H1 (cell line): ENCODE measurements around the gene GNAQ. TPM values are rescaled to one million over a fixed set of nuclear protein-coding genes. Genes with fewer than 3 reads are reported as not detected.

Source experiments
- CTCF ChIA-PET: fragments of 300-600 bp; sonication (Branson Sonifier 250); formaldehyde crosslinking; loops from one replicate; lab custom pipeline; 2021; ENCODE audit not compliant: partially characterized antibody; lab: Charles Lee
- POLR2A ChIA-PET: fragments of 300-600 bp; sonication (Branson Sonifier 250); formaldehyde crosslinking; loops from one replicate; lab custom pipeline; 2021; ENCODE audit warnings: inconsistent platforms; ENCODE audit not compliant: partially characterized antibody; lab: Charles Lee
- DNase-seq, 2 experiments: peaks; one replicate each; pipeline versions ENCODE4 v3.0.0 to v3.0.0-alpha.2; 2010 to 2022; ENCODE audit warnings: low spot score in 2 of 2, low read depth in 1 of 2, mixed read lengths in 1 of 2
- FAIRE-seq: peaks from 2 replicates; lab custom pipeline; 2011; peaks lifted over from hg19 to GRCh38; lab: Jason Lieb, UNC
- H2AFZ ChIP-seq: 2 replicates; pipeline ENCODE4 v1.8.1; 2012; ENCODE audit warnings: low read length, inconsistent platforms
- H2AK5ac ChIP-seq: 2 replicates; pipeline ENCODE4 v1.6.1; 2013; ENCODE audit warnings: low read depth, low read length
- H2BK120ac ChIP-seq: replicated peaks from 2 replicates; pipeline ENCODE3; 2013; ENCODE audit warnings: low read depth, low read length, inconsistent platforms
- H2BK12ac ChIP-seq: 2 replicates; pipeline ENCODE4 v1.6.1; 2013; ENCODE audit warnings: low read depth, low read length
- H2BK15ac ChIP-seq: 2 replicates; pipeline ENCODE4 v1.6.1; 2013; ENCODE audit warnings: low read length
- H2BK20ac ChIP-seq: 2 replicates; pipeline ENCODE4 v1.6.1; 2013; ENCODE audit warnings: low read length
- H2BK5ac ChIP-seq: 2 replicates; pipeline ENCODE4 v1.6.1; 2013; ENCODE audit warnings: low read depth, low read length
- H3K14ac ChIP-seq: 2 replicates; pipeline ENCODE4 v1.6.1; 2013; ENCODE audit warnings: inconsistent platforms; ENCODE audit not compliant: insufficient read length
- H3K18ac ChIP-seq: 2 replicates; pipeline ENCODE4 v1.6.1; 2013; ENCODE audit warnings: low read length; ENCODE audit errors: extremely low read depth
- H3K23ac ChIP-seq: 2 replicates; pipeline ENCODE4 v1.6.1; 2013; ENCODE audit warnings: inconsistent platforms; ENCODE audit not compliant: insufficient read length
- H3K23me2 ChIP-seq: 2 replicates; pipeline ENCODE4 v1.6.1; 2013; ENCODE audit warnings: low read depth, low read length
- H3K27ac ChIP-seq: 2 replicates; pipeline ENCODE4 v1.6.1; 2011; ENCODE audit warnings: low read depth, low read length, inconsistent platforms
- H3K27me3 ChIP-seq, 4 experiments: replicated peaks in 1 of 4; 1 replicate in 1 of 4; 2 replicates in 3 of 4; pipeline versions ENCODE4 v1.6.1 to v1.8.1; 2011 to 2013; ENCODE audit warnings: low read length in 3 of 4, mild to moderate bottlenecking in 3 of 4, inconsistent platforms in 2 of 4, mixed read lengths in 2 of 4, moderate library complexity in 1 of 4; ENCODE audit not compliant: control insufficient read depth in 3 of 4, insufficient read depth in 3 of 4; ENCODE audit errors: extremely low read depth in 1 of 4
- H3K36me3 ChIP-seq, 4 experiments: 2 replicates each; pipeline versions ENCODE4 v1.6.1 to v1.8.1; 2011 to 2013; ENCODE audit warnings: mild to moderate bottlenecking in 4 of 4, low read length in 3 of 4, moderate library complexity in 2 of 4, control low read depth in 1 of 4, inconsistent platforms in 1 of 4; ENCODE audit not compliant: insufficient read depth in 4 of 4, control insufficient read depth in 2 of 4
- H3K4ac ChIP-seq: replicated peaks from 2 replicates; pipeline ENCODE3; 2013; ENCODE audit warnings: low read length, low read depth, mixed read lengths, inconsistent platforms; ENCODE audit not compliant: insufficient read length
- H3K4me1 ChIP-seq, 4 experiments: replicated peaks in 1 of 4; 1 replicate in 1 of 4; 2 replicates in 3 of 4; pipeline versions ENCODE4 v1.6.1 to v1.8.1; 2011 to 2013; ENCODE audit warnings: low read length in 3 of 4, inconsistent platforms in 2 of 4, mixed read lengths in 1 of 4; ENCODE audit not compliant: insufficient read depth in 4 of 4, control insufficient read depth in 3 of 4
- H3K4me2 ChIP-seq, 2 experiments: 2 replicates each; pipeline versions ENCODE4 v1.6.1 to v1.8.1; 2011 to 2013; ENCODE audit warnings: low read depth in 2 of 2, low read length in 2 of 2, control low read depth in 1 of 2, inconsistent platforms in 1 of 2, mild to moderate bottlenecking in 1 of 2; ENCODE audit not compliant: insufficient read depth in 1 of 2
- H3K4me3 ChIP-seq, 4 experiments: fragments of 200-600, 300-600 bp in 1 of 4; sonication (generic), shearing (Covaris generic), sonication (Bioruptor Twin) in 1 of 4; 2 replicates each; pipeline versions ENCODE4 v1.5.1 to v1.8.1; 2011 to 2016; ENCODE audit warnings: low read length in 4 of 4, low read depth in 3 of 4, control low read depth in 2 of 4, inconsistent platforms in 2 of 4, mild to moderate bottlenecking in 2 of 4, mixed read lengths in 1 of 4, moderate library complexity in 1 of 4; ENCODE audit not compliant: insufficient read depth in 2 of 4; ENCODE audit errors: extremely low read depth in 1 of 4
- H3K56ac ChIP-seq: replicated peaks from 2 replicates; pipeline ENCODE3; 2013; ENCODE audit warnings: low read depth, mild to moderate bottlenecking, mixed read lengths, low read length, inconsistent platforms; ENCODE audit not compliant: insufficient read length
- H3K79me1 ChIP-seq: 2 replicates; pipeline ENCODE4 v1.6.1; 2013; ENCODE audit warnings: low read depth, low read length, control low read depth
- H3K79me2 ChIP-seq, 2 experiments: 2 replicates each; pipeline versions ENCODE4 v1.6.1 to v1.8.1; 2012 to 2013; ENCODE audit warnings: low read length in 2 of 2, mild to moderate bottlenecking in 2 of 2, inconsistent platforms in 1 of 2; ENCODE audit not compliant: insufficient read depth in 2 of 2, control insufficient read depth in 1 of 2
- H3K9ac ChIP-seq, 4 experiments: replicated peaks in 1 of 4; 1 replicate in 1 of 4; 2 replicates in 3 of 4; pipeline versions ENCODE4 v1.6.1 to v1.8.1; 2011 to 2013; ENCODE audit warnings: low read depth in 3 of 4, low read length in 3 of 4, control low read depth in 2 of 4, mild to moderate bottlenecking in 2 of 4, moderate library complexity in 2 of 4, inconsistent platforms in 1 of 4; ENCODE audit errors: extremely low read depth in 1 of 4
- H3K9me3 ChIP-seq, 2 experiments: 2 replicates each; pipeline versions ENCODE4 v1.6.1 to v1.8.1; 2012 to 2013; ENCODE audit warnings: mild to moderate bottlenecking in 2 of 2, moderate library complexity in 2 of 2, control low read depth in 1 of 2, inconsistent platforms in 1 of 2, low read depth in 1 of 2, low read length in 1 of 2, mixed read lengths in 1 of 2; ENCODE audit not compliant: insufficient read depth in 2 of 2
- H4K20me1 ChIP-seq, 2 experiments: replicated peaks in 1 of 2; 2 replicates each; pipeline versions ENCODE3 to v1.8.1; 2011 to 2013; ENCODE audit warnings: inconsistent platforms in 2 of 2, low read length in 2 of 2, mild to moderate bottlenecking in 1 of 2; ENCODE audit not compliant: insufficient read depth in 2 of 2, control insufficient read depth in 1 of 2
- H4K5ac ChIP-seq: 2 replicates; pipeline ENCODE4 v1.6.1; 2013; ENCODE audit warnings: low read length, low read depth, mixed read lengths, inconsistent platforms; ENCODE audit not compliant: insufficient read length
- H4K8ac ChIP-seq: 2 replicates; pipeline ENCODE4 v1.8.0; 2013; ENCODE audit warnings: mild to moderate bottlenecking, moderate library complexity, low read length, inconsistent platforms; ENCODE audit not compliant: insufficient read depth; ENCODE audit errors: extremely low read depth
- H4K91ac ChIP-seq: replicated peaks from 2 replicates; pipeline ENCODE3; 2013; ENCODE audit warnings: low read length, mixed read lengths, inconsistent platforms; ENCODE audit not compliant: insufficient read length
- GTF2F1 ChIP-seq: IDR thresholded peaks from 2 replicates; pipeline ENCODE4 v1.6.1; 2012; ENCODE audit warnings: low read depth, low read length, improper control_type of control experiment, borderline replicate concordance
- JUN ChIP-seq: IDR thresholded peaks from 2 replicates; pipeline ENCODE4 v1.6.1; 2011; ENCODE audit warnings: low read depth, mild to moderate bottlenecking, improper control_type of control experiment, low read length
- RBBP5 ChIP-seq: IDR thresholded peaks from 2 replicates; pipeline ENCODE4 v1.7.1; 2012; ENCODE audit warnings: low read depth, mild to moderate bottlenecking, inconsistent platforms, low read length, moderate library complexity, borderline replicate concordance
- SIRT6 ChIP-seq: IDR thresholded peaks from one replicate; pipeline ENCODE4 v1.7.1; 2012; ENCODE audit warnings: low read length, inconsistent platforms
- WGBS, 2 experiments: shearing (Covaris generic) in 1 of 2; methylation state at CpG; one replicate each; pipeline versions ENCODE4 v1.1.6 to v1.1.7; 2013 to 2015; ENCODE audit warnings: low lambda C conversion rate in 2 of 2, mixed read lengths in 2 of 2, inconsistent platforms in 1 of 2, low coverage in 1 of 2, missing lambda C conversion rate in 1 of 2; ENCODE audit not compliant: insufficient replicate concordance in 2 of 2, insufficient coverage in 1 of 2, insufficient read length in 1 of 2; ENCODE audit errors: extremely low coverage in 1 of 2, missing lambda C conversion rate in 1 of 2; 5-methylcytosine and 5-hydroxymethylcytosine counted together
- polyA plus RNA-seq, 7 experiments: library from polyadenylated mRNA; depleted of rRNA in 3 of 7; stranded (reverse) in 5 of 7; unstranded in 2 of 7; fragments of >200 nt in 5 of 7; fragments of 200-250 nt in 2 of 7; gene quantifications; 1 replicate in 5 of 7; 2 replicates in 1 of 7; 4 replicates in 1 of 7; pipeline versions ENCODE4 v1.2.1 to v1.2.3, GENCODE V29; 2011 to 2013; ENCODE audit warnings: missing spikeins in 2 of 7, mixed read lengths in 2 of 7
- total RNA-seq: library from RNA; stranded (reverse); fragmentation: NEBNext Ultra II Directional; extraction: Animal tissue kit (Norgen Biotek cat#: 25700); gene quantifications from 2 replicates; pipeline ENCODE4 v1.2.1, GENCODE V29; 2021

Gene GNAQ
- total and polyA plus RNA-seq, 2 of the 8 experiments (the other 6 are each of a cell fraction or from before 2014, with no cell fraction given), result 22.8 to 63.8 TPM

DNA sequence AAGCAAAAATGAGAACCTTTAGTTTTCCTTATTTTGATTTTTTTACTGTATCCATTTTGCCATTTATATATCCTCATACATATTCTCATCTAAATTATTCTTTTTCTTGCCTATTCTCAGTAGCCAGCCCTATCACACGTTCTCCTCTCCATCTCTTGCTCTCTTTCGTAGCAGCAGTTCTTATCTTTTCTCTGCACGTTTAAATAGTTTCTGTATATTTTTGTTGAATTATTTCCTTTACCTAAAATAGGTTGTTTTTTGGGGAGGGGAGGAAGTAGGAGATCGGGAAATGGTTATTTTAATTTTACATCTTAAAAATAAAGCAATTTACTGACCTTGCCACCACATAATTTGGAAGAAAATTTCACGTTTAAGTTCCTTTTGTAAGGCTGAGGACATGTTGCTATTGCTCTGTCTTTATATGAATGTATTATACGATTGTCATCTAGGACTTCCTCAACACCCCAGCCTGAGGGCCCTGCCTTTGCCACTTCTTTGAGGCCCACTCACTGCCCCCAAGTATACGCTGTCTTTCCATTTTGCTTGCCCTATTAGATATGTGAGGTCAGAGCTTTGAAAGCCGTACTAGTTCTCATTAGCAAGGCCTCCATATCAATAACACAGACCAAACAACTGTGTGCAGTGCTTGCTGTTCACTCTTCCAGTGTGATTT lies 140.3 kb downstream of the GNAQ start:
- CTCF ChIA-PET, result interaction anchor here (0.6 kb wide), 1 partner anchor 10 kb away, joined by 3 read pairs; no protein-coding TSS in a partner anchor
- TF ChIP-seq JUN (no peak), RBBP5 (no peak), GTF2F1 (no peak), SIRT6 (no peak)

More for the DNA sequence above, 140.3 kb downstream of the GNAQ start:
- H4K8ac ChIP-seq, result no peak overlapping the region
- H4K91ac ChIP-seq, result no peak overlapping the region
- no peak overlapping the region for H2BK12ac ChIP-seq
- POLR2A ChIA-PET, result no interaction called here
- H2BK120ac ChIP-seq, result no peak overlapping the region
- no peak overlapping the region for H3K27ac ChIP-seq
- H2AFZ ChIP-seq, result no peak overlapping the region
- no peak overlapping the region for H3K4ac ChIP-seq
- no peak overlapping the region for H3K56ac ChIP-seq
- H3K23ac ChIP-seq, result no peak overlapping the region
- no peak overlapping the region for H3K4me3 ChIP-seq
- H2BK5ac ChIP-seq, result no peak overlapping the region
- H3K14ac ChIP-seq, result no peak overlapping the region
- FAIRE-seq, result no peak
- no peak for DNase-seq
- H4K5ac ChIP-seq, result no peak overlapping the region
- H2BK15ac ChIP-seq, result no peak overlapping the region
- H3K27me3 ChIP-seq, result no peaks in the 10 kb centered on the region
- H3K79me1 ChIP-seq, result no peaks in the 10 kb centered on the region; the same call in 1 of the 2 replicates
- no peak overlapping the region for H3K4me2 ChIP-seq
- no peak overlapping the region for H2BK20ac ChIP-seq
- peaks cover 0 to 2% of the 10 kb centered on the region in 2 experiments; a peak in 1 of 4 replicates for H3K79me2 ChIP-seq
- WGBS, 2 experiments, result 89% methylated on average over 8 of the region's 8 CpGs; no CpG with 5 or more reads in 1 of the 2 experiments
- peaks cover 0 to 3% (median 2%) of the 10 kb centered on the region in 4 experiments; a peak in 3 of 7 replicates for H3K4me1 ChIP-seq
- no peaks in the 10 kb centered on the region for H4K20me1 ChIP-seq
- peaks cover 0 to 2% (median 0%) of the 10 kb centered on the region in 4 experiments; a peak in 1 of 8 replicates for H3K36me3 ChIP-seq
- no peaks in the 10 kb centered on the region for H3K9me3 ChIP-seq
- no peak overlapping the region for H2AK5ac ChIP-seq
- no peak overlapping the region for H3K18ac ChIP-seq
- no peaks in the 10 kb centered on the region for H3K23me2 ChIP-seq
- H3K9ac ChIP-seq, result no peak overlapping the region
